ENCODE results near the gene SH2D3C. TPM values are rescaled to one million over a fixed set of nuclear protein-coding genes. Genes with fewer than 3 reads are reported as not detected.
A peak's percentile ranks its signal among the peaks of the same experiment; 100 is the strongest.

Gene SH2D3C
- total RNA-seq, 1 donor from 2014 or later, result 22.6 TPM

DNA sequence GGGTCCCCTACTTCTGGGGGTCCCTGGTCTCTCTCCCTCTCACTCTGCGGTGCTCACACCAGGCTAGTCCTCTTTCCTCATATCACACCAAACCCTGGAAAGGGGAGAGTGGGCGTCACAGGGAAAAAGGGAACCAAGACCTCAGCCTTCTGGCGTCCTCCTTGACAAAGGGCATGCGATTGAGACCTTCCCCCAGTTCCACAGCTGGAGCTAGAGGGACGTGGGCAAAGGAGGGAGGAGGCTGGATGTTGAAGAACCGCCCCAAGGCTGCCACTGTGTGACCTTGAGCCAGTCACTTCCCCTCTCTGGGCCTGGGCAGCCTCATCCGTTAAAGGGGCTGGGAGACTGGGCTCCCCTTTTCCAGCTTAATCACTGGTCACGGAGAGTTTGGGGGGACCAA lies 24.8 kb downstream of the SH2D3C start:
- intact Hi-C loops (cut with DNase I), result no loop called here
- ATAC-seq, result no peak
- DNase-seq (ENCODE audit: low spot score), result no peak

DNA sequence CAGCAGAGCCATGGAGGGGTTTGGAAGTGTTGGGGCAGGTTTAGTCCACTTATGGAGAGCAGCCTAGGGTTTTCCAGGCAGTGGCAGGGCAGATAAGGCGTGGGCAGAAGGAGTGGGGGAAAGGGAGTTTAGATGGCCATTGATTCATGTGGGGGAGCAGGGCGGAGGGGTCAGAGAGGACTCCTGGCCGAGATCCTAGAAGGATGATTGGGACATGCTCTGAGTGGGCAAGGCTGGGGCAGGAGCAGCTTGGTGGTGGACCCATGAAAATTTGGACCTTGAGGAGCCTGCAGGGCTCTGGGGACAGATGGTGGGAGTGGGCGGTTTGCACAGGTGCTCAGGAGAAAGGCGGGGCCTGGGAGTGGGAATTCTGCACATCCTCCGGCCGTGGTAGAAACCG lies 25.3 kb downstream of the SH2D3C start:
- ATAC-seq (no peak), DNase-seq (ENCODE audit: low spot score) (no peak)
- intact Hi-C loops (cut with DNase I), result no loop called here

DNA sequence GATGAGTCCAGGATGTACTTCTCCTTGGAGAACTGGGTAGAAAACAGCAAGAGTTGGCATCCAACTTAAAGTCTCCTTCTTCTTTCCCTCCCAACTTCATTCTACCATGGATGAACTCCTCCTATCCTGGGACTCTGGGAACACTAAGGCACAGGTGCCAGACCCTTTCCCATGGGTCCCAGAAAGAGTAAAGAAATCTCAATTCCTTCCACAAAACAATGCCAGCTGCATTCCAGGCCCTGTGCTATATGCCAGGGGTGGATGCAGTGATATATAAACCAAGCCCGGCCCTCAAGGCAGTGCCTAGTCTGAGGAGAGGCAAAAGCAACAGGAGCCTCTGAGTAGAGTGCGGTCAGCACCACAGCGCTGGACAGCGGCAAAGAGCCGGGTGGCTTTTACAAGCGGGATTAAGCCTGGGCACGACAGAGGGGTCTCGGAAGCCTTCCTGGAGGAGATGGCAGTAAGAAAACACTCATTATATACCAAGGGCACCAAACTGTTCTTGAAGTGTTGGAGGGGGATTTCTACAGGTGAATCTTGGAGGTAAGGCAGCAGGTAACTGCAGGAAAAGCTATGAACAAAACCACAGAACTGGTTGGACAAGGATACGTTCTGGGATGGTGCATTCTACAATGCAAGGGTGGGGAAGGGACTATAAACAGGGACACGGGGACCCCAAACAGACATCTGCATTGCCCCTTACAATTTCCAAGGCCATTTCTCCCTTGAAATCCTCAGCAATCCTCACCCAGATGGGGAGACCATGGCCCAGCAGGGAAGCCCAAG lies 27.0 kb downstream of the SH2D3C start:
- ATAC-seq (peak; percentile 55), DNase-seq (ENCODE audit: low spot score) (no peak)
- intact Hi-C loops (cut with DNase I), result no loop called here

DNA sequence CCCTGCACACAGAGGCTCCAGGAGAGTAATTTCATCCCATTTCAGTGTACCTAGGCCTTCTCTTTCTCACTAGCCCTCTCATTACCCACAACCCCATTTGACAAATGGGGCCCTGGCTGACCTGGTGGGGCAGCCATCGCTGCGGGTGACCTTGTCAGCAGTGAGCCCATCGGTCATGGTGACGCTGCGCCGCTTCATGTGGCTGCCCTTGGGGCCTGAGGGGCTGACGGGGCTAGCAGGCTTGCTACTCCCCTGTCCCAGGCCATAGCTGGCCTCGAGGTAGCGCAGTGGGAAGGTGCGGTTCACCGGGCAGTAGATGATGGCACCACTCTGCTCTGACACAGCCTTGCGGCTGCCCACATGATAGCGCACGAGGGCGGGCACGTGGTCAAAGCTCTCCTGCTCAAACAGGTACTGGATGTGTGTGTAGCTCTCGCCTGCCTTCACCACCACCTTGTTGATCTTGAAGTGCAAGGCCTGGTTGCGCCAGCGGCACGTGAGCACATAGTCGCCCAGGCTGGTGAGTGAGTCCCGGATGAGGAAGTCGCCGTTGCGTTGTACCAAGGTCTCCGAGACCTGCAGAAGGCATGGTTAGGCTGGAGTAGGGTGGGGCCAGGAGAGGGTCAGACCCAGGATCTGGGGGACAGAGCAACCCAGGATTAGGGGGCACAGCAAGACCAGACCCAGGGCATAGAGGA lies 29.2 kb downstream of the SH2D3C start:
- ATAC-seq (no peak), DNase-seq (ENCODE audit: low spot score) (no peak)
- intact Hi-C loops (cut with DNase I), result no loop called here

DNA sequence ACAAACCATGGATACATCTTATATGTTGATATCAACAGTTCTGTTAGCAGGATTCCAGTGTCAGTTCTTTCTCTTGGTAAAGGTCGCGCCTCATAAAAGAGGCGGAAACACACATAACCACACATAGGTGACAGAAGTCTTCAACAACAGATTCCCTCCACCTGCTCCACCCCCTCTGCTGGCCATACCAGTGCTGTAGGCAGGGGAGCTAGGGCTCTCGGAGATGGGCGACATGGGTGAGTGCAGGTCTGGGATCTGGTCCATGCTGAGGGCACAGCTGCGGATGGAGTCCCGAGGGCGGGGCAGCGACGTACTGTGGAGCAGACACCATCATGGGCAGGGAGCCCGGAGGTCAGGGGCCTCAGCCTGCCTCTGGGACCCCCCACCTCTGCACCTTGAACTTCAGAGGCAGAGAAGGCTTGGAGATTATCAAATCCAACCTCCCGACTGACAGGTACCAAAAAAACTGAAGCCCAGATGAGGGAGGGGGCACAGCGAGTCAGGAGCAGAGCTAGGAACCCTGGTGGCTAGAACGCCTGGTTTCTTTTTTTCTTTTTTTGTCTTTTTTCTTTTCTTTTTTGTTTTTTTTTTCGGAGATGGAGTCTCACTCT lies 31.4 kb downstream of the SH2D3C start:
- no peak for DNase-seq (ENCODE audit: low spot score)
- no peak for ATAC-seq
- intact Hi-C loops (cut with DNase I), result no loop called here

DNA sequence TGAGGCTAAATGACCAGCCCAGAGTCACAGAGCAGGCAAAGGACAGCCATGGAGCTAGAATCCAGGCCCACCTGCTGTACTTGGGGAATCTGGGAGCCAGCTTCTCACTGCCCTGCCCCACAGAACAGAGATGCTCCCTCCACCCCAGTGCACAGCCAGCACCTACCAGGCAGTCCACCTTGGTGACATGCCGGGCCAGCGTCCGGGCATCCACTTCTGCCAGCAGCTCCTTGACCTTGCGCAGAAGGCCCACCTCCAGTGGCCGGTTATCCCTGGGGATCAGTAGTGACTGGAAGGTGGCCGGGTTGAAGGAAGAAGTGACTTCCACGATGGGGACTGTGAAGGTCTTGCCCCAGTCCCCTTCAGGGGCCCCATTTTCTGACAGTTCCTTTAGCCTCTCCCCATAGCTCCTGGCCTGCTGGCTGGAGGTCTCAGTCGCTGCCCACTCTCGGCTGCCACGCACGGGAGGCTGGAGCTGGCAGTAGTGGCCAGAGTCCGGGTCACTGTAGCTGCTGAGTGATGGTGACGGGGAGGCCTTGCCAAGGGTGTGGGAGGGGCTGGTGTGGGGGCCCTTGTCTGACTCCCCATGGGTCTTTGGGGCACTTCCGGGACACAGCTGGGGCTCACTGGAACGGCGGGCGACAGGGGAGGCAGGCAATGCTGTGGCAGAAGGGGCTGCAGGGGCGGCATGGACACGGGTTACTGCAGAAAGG lies 33.9 kb downstream of the SH2D3C start:
- ATAC-seq (no peak), DNase-seq (ENCODE audit: low spot score) (no peak)
- intact Hi-C loops (cut with DNase I), result no loop called here

DNA sequence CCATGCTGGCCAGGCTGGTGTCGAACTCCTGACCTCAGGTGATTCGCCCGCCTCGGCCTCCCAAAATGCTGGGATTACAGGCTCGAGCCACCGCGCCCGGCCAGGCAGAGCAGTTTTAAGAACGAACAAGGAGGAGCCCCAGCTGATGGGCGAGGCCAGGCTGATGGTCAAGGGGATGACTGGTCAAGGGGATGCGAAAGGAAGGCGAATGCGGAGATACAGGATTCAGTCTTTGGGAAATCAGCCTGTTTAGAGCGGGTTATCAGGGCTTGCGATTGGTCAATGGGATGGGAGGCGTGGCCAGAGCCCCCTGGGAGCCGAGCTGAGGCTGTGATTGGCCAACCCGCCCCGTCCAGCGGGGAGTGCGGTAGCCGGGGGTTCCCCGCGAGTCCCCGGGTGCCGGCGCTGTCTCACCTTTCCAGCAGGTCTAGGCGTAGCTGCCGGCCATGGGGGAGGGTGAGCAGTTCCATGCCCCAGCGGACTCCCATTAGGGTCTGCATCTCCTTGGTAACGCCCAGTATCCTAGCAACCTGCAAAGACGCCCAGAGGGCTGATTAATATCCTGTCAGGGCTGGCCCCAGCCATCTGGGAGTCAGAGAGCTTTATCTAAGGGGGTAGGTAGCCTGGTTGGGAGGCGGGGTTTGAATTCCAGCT lies 35.9 kb downstream of the SH2D3C start:
- DNase-seq (ENCODE audit: low spot score), result no peak
- peak; percentile 36 for ATAC-seq
- intact Hi-C loops (cut with DNase I), result no loop called here

DNA sequence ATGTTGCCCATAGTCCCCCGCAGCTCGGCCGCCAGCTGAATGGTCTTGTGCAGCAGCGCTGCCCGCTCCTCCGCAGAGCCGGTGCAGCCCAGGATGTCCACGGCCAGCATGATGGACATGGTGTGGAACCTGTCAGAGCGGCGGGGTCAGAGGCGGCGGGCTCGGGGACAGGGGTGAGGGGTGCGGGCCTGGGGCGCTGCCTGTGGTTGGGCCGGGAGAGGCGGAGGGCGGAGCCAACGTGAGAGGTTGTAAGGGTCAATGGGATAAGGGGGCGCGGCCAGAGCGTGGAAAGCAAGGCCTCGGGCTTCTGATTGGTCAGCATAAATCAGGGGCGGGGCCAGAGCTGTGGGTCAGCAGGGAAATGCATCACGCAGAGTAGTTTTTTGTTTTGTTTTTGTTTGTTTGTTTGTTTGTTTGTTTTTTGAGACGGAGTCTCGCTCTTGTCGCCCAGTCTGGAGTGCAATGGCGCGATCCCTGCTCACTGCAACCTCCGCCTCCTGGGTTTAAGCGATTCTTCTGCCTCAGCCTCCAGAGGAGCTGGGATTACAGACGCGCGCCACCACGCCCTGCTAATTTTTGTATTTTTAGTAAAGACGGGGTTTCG lies 36.5 kb downstream of the SH2D3C start:
- DNase-seq (ENCODE audit: low spot score), result peak; percentile 76
- ATAC-seq, result peak; percentile 48
- intact Hi-C loops (cut with DNase I), result no loop called here

DNA sequence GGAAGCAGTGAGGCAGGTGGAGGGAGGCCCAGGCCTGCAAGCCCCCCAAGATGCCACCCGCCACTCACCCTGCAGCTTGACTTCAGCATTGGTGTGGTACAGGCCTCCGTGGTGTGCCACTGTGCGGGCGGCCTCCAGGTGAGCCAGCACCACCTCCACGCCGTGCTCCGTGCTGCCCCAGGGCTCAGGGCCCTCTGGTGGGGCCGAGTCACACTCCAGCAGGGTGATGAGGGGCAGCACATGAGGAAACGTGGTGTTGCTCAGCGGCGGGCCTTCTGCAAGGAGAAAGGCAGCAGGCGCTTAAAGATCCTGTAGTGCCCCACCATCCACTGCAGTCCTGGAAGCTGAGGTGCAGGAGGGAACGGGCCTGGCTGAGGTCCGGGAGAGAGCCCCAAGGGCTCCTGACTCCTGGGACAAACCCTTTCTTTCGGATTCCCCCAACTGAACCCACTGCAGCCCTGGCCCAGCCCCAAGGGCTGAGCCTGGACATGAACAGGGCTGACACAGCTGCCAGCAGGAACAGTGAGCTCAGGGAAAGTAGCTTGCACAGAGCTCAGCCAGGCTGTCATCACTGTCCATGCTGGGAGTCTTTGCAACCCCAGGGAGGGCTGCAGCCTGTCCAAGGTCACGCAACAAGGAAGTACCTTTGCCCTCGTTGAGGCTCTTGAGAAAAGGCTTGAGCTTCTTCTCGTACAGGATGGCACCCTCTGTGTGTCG lies 38.7 kb downstream of the SH2D3C start:
- DNase-seq (ENCODE audit: low spot score), result no peak

DNA sequence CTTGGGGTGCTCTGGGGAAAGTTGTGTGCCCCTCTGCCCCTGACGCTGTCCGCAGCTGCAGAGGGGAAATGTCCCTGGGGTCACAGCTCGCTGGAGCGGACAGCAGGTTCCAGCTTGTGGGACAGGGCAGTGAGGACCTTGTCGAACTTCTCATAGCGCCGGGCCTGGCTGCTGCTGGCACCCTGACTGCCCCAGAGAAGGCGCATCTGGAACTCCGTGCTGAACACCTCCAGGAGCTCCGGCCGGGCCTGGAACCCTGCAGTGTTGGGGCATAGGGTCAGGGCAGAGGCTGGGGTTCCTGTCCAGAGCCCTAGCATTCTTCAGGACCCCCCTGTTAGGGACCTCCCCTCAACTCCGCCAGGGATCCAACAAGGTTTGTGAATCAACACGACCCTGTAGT lies 39.8 kb downstream of the SH2D3C start:
- intact Hi-C loops (cut with DNase I), result loop anchor here (5.0 to 10.0 kb wide), 2 partner anchors 189 to 234 kb away; no protein-coding TSS in a partner anchor
- ATAC-seq, result no peak
- no peak for DNase-seq (ENCODE audit: low spot score)

More for the DNA sequence above, 38.7 kb downstream of the SH2D3C start:
- intact Hi-C loops (cut with DNase I), result loop anchor here (5.0 to 10.0 kb wide), 2 partner anchors 188 to 235 kb away; no protein-coding TSS in a partner anchor
- no peak for ATAC-seq

DNA sequence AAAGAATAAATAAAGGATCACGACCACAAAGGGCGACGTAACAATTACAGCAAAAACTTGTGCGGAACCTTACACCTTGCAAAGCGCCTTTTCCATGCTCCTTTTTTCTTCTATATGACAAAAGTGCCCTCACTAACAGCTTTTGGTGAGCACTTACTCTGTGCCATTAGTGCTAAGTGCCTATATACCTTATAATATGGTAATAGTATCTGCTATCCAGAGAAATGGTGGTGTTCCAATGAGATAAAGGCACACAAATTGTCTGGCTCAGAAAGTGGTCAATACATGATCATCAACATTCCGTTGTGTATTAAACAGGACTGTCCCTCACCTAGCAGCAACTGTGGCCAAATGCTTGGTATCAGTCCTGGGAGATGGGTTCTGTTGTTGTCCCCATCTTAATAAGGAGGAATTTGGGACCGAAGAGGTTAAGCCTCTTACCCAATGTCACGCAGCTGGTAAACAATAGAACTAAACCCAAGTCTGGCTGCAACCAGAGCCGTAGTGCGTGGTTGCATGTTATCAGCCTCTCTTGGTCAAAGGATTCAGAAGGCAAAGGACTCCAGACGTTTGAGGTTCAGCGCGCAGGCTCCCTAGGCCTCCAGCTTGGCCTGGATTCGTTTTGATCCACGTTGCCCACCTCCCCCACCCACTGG lies 42.8 kb downstream of the SH2D3C start:
- intact Hi-C loops (cut with DNase I), result loop anchor here (2.0 to 10.0 kb wide), 3 partner anchors 49 to 231 kb away; no protein-coding TSS in a partner anchor
- ATAC-seq, result no peak
- no peak for DNase-seq (ENCODE audit: low spot score)

DNA sequence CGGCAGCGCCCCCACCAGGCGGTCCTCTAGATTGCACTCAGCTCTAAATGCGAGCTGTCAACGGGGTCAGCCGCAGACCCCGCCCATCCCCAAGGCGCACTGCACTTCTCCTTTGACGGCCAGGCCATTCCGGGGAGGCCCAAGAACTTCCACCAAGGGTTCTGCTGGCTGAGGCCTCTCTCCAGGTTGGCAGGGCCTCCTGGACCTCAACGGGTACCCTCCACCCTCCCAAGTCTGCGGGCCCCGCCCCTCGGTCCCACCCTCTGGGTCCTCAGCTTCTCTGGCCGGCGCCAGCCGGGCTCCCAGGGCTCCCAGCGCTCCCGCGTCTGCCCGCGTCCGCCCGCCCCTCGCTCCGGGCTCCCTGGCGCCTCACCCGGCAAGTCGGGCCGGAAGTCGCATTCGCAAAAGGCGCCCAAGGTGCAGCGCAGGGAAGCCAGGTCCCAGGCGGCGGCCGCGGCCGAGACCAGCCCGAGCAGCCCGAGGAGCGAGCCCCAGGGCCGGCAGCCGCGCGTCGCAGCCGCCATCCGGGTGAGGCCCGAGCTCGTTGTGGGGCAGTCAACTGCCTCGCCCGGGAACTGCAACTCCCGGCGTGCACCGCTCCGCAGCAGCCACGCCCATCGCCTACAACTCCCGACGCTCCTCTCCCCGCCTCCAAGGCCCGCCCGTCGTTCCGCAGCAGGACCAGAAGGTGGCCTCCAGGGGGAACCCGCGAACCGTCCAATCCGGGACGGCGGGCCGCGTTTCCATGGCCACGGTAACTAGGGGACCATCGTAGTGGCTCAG lies 43.5 kb downstream of the SH2D3C start, which contains the start of gene TOR2A:
Gene TOR2A, minus strand, starts transcription at position 548 of the 783 bp plus-strand sequence. Its CDS starts 24 bp downstream, at position 524.
- ATAC-seq (peak; percentile 94), DNase-seq (ENCODE audit: low spot score) (peak; percentile 99)
- intact Hi-C loops (cut with DNase I), result loop anchor here (5.0 to 10.0 kb wide), 3 partner anchors 132 to 230 kb away; no protein-coding TSS in a partner anchor

DNA sequence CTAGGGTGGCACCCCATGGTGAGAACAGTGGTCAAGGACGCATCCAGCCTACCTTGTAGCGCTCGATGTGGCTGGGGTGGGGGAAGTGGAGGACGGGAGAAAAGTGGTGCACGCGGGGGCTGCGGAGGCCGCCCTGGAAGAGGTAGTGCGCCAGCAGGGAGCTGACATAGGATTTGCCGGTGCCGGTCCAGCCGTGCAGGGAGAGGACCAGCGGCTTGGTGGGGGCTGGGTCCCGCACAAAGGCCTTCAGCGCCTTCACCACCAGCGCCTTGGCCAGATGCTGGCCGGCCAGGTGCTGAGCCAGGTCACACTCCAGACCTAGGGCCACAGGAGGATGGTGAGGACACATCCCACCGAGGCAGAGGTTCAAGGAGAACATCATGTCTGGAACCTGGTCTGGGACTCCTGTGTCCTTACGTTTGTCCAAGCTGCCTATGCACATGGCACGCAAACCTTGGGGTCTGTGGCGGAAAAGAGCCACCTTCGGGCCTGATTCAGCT lies 44.2 kb downstream of the SH2D3C start:
- no peak for DNase-seq (ENCODE audit: low spot score)
- intact Hi-C loops (cut with DNase I), result loop anchor here (5.0 to 10.0 kb wide), 2 partner anchors 133 to 229 kb away; no protein-coding TSS in a partner anchor
- peak; percentile 0 for ATAC-seq

DNA sequence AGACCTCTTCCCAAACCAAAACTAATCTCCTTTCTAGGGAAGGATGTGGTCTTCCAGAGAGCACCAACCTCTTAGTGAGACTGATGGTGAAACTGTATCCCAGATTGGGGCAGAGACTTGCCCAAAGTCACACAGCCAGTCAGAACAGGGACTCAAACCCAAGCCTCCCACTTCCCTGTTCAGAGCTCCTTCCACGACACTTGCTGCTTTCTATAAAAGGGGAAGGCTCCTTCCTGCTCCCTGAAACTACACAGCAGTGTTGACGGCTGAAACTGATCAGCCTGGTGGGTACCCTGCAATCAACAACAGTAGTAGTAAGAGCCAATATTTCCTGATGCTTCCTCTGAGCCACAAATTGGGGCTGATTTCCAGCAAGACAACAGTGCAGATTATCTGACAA lies 44.9 kb downstream of the SH2D3C start:
- ATAC-seq (no peak), DNase-seq (ENCODE audit: low spot score) (no peak)
- intact Hi-C loops (cut with DNase I), result loop anchor here (2.0 to 10.0 kb wide), 3 partner anchors 37 to 229 kb away; no protein-coding TSS in a partner anchor

DNA sequence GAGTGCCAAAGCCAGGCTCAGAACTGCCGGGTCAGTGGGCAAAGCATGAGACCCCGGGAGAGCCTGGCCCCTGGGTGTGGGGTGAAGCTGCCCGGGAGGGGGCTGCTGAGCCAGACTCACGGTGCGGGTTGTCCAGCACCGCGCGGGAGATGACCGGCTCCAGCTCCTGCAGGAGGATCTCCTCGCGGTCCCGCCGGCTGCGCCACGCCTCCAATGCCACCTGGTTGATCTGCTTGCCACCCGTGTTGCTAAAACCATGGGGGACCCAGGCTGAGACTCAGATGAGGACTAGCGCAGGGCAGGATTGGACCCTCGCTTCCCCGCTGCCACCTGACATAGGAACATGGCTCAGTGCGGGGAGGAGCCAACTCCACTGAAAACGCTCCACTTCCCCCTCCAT lies 46.0 kb downstream of the SH2D3C start:
- intact Hi-C loops (cut with DNase I), result loop anchor here (2.0 to 10.0 kb wide), 3 partner anchors 36 to 228 kb away; no protein-coding TSS in a partner anchor
- no peak for ATAC-seq
- DNase-seq (ENCODE audit: low spot score), result no peak

DNA sequence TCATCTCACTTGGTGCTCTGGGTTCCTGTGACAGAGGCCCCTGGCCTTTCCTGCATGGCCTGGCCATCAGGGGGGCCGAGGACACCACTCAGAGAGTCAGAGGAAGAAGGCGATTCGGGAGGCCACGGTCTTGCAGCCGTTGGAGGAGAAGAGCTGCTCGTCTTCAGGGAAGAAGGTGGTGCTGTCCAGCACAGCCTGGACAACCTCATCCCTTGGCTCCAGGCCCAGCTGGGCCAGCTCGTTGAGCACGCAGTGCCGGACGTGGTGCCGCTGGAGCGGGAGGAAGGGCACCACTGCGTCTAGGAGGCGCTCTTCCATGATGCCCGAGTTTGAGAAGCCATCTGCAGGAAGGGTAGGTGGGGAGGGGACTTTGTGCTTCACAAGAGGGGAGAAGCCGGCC lies 46.5 kb downstream of the SH2D3C start:
- ATAC-seq (no peak), DNase-seq (ENCODE audit: low spot score) (no peak)
- intact Hi-C loops (cut with DNase I), result loop anchor here (2.0 to 10.0 kb wide), 4 partner anchors 35 to 227 kb away; no protein-coding TSS in a partner anchor
